NCI-H1105 (cell line): ENCODE results near the gene LRCOL1.

Experiments used
- DNase-seq: peaks from one replicate; lab custom pipeline; 2025; lab: John Stamatoyannopoulos, UW

Gene LRCOL1

GRCh38 chr12:132563911-132564310, 46.5 kb downstream of the LRCOL1 start:
- DNase-seq, result no peak

- DNase-seq, result no peak
Measured at GRCh38 chr12:132562489-132563021, 47.8 kb downstream of the LRCOL1 start.

- DNase-seq, result peak; percentile 18
Measured at GRCh38 chr12:132561427-132562156, 48.8 kb downstream of the LRCOL1 start.

- peak; percentile 83 for DNase-seq
Measured at GRCh38 chr12:132560614-132561426, 49.6 kb downstream of the LRCOL1 start.

GRCh38 chr12:132560364-132560613, 50.1 kb downstream of the LRCOL1 start:
- no peak for DNase-seq

GRCh38 chr12:132559652-132560363, 50.6 kb downstream of the LRCOL1 start:
- peak; percentile 76 for DNase-seq

- DNase-seq, result no peak
Measured at GRCh38 chr12:132558861-132559623, 51.3 kb downstream of the LRCOL1 start.

- DNase-seq, result no peak
Measured at GRCh38 chr12:132558042-132558856, 52.1 kb downstream of the LRCOL1 start.

- no peak for DNase-seq
Measured at GRCh38 chr12:132557291-132558015, 52.9 kb downstream of the LRCOL1 start.

- DNase-seq, result no peak
Measured at GRCh38 chr12:132556801-132557200, 53.6 kb downstream of the LRCOL1 start.

- DNase-seq, result no peak
Measured at GRCh38 chr12:132556216-132556615, 54.2 kb downstream of the LRCOL1 start.

GRCh38 chr12:132555686-132556085, 54.7 kb downstream of the LRCOL1 start:
- DNase-seq, result no peak

GRCh38 chr12:132554845-132555630, 55.3 kb downstream of the LRCOL1 start:
- DNase-seq, result no peak
